Measurements from ENCODE around the gene HACE1.

Gene HACE1

GRCh38 chr6:104729433-104729832 lies 130.3 kb downstream of the HACE1 start:
- TF ChIP-seq CTCF (IDR thresholded peaks at IDR 0.05), result no peak

GRCh38 chr6:104728448-104728847 lies 131.3 kb downstream of the HACE1 start:
- TF ChIP-seq CTCF (IDR thresholded peaks at IDR 0.05), result no peak

- TF ChIP-seq CTCF (IDR thresholded peaks at IDR 0.05), result no peak
Measured at GRCh38 chr6:104718672-104719071, 141.0 kb downstream of the HACE1 start.

GRCh38 chr6:104716858-104717257 lies 142.9 kb downstream of the HACE1 start:
- no peak for TF ChIP-seq CTCF (IDR thresholded peaks at IDR 0.05)

- TF ChIP-seq CTCF (IDR thresholded peaks at IDR 0.05), result no peak
Measured at GRCh38 chr6:104714796-104715195, 144.9 kb downstream of the HACE1 start.

- no peak for TF ChIP-seq CTCF (IDR thresholded peaks at IDR 0.05)
Measured at GRCh38 chr6:104713982-104714381, 145.7 kb downstream of the HACE1 start.

GRCh38 chr6:104711371-104711770 lies 148.3 kb downstream of the HACE1 start:
- TF ChIP-seq CTCF (IDR thresholded peaks at IDR 0.05), result no peak
